PC-9 (cell line): ENCODE results near the gene MME. TPM values are rescaled to one million over a fixed set of nuclear protein-coding genes. Genes with fewer than 3 reads are reported as not detected.

Source experiments
- BruUV-seq: library from RNA; stranded (reverse); fragments of 400-500 nt; replicated peaks from 2 replicates; lab custom pipeline; 2021; lab: Mats Ljungman, UMichigan
- CTCF ChIA-PET: fragments of 300-600 bp; sonication (Branson Sonifier 250); formaldehyde crosslinking; loops from one replicate; lab custom pipeline; 2022; ENCODE audit warnings: antibody characterized with exemption; lab: Charles Lee
- POLR2A ChIA-PET: fragments of 300-600 bp; sonication (Branson Sonifier 250); formaldehyde crosslinking; loops from one replicate; lab custom pipeline; 2022; ENCODE audit warnings: antibody characterized with exemption; ENCODE audit not compliant: unreplicated experiment; lab: Charles Lee
- DNase-seq, 2 experiments: peaks; one replicate each; pipeline versions ENCODE4 v3.0.0 to v3.0.0-alpha.2; 2015 to 2022; ENCODE audit warnings: mixed read lengths in 1 of 2
- H2AFZ ChIP-seq: fragments of 200-600 bp; sonication (generic); 2 replicates; pipeline ENCODE4 v1.8.1; 2017; ENCODE audit warnings: antibody characterized with exemption
- H3F3A ChIP-seq: fragments of 200-600 bp; sonication (generic); 2 replicates; pipeline ENCODE4 v1.8.1; 2017; ENCODE audit warnings: antibody characterized with exemption, mild to moderate bottlenecking, low read depth; ENCODE audit not compliant: insufficient read depth
- H3K27ac ChIP-seq: fragments of 200-600 bp; sonication (generic); 2 replicates; pipeline ENCODE4 v1.6.1; 2016; ENCODE audit warnings: mixed run types
- H3K27me3 ChIP-seq: fragments of 200-600 bp; sonication (generic); 2 replicates; pipeline ENCODE4 v1.6.1; 2016; ENCODE audit warnings: low read depth, mixed run types; ENCODE audit not compliant: insufficient read depth
- H3K36me3 ChIP-seq: fragments of 200-600 bp; sonication (generic); 2 replicates; pipeline ENCODE4 v1.6.1; 2016; ENCODE audit warnings: low read depth, mixed run types
- H3K4me1 ChIP-seq: fragments of 200-600 bp; sonication (generic); replicated peaks from 2 replicates; pipeline ENCODE4 v1.6.1; 2016; ENCODE audit warnings: mixed run types; ENCODE audit not compliant: insufficient read depth
- H3K4me2 ChIP-seq: fragments of 200-600 bp; sonication (generic); 2 replicates; pipeline ENCODE4 v1.6.1; 2017; ENCODE audit warnings: mixed run types
- H3K4me3 ChIP-seq: fragments of 200-600 bp; sonication (generic); 2 replicates; pipeline ENCODE4 v1.6.1; 2016; ENCODE audit warnings: mixed run types
- H3K79me2 ChIP-seq: fragments of 200-600 bp; sonication (generic); 2 replicates; pipeline ENCODE4 v1.6.1; 2017; ENCODE audit warnings: low read depth, mixed run types
- H3K9me2 ChIP-seq: fragments of 200-600 bp; sonication (generic); 2 replicates; pipeline ENCODE4 v1.8.1; 2017; ENCODE audit warnings: mild to moderate bottlenecking; ENCODE audit not compliant: insufficient read depth
- H3K9me3 ChIP-seq: fragments of 200-600 bp; sonication (generic); 2 replicates; pipeline ENCODE4 v1.8.1; 2016; ENCODE audit warnings: low read depth; ENCODE audit not compliant: insufficient read depth
- H4K20me1 ChIP-seq: fragments of 200-600 bp; sonication (generic); 2 replicates; pipeline ENCODE4 v1.8.1; 2017; ENCODE audit not compliant: insufficient read depth
- CTCF ChIP-seq: fragments of 200-600 bp; sonication (generic); conservative IDR thresholded peaks from 2 replicates; pipeline ENCODE4 v1.6.1; 2017; ENCODE audit warnings: mixed run types, antibody characterized with exemption, mild to moderate bottlenecking, moderate library complexity
- EZH2 ChIP-seq: fragments of 200-600 bp; sonication (generic); IDR thresholded peaks from 2 replicates; pipeline ENCODE4 v1.8.0; 2017; ENCODE audit warnings: antibody characterized with exemption, low read depth
- intact Hi-C: fragments of 100-400 bp; cut with micrococcal nuclease; formaldehyde crosslinking; loops from one replicate; pipeline ENCODE4 v1.10.0; 2022; ENCODE audit not compliant: unreplicated experiment
- total RNA-seq: library from RNA; stranded (reverse); gene quantifications from 2 replicates; pipeline ENCODE4 v1.2.3, GENCODE V29; 2021

Gene MME
- total RNA-seq, 1 experiment from 2014 or later, result 2.1 TPM

GRCh38 chr3:155052470-155052869, 27.6 kb upstream of the MME start:
- Histone ChIP-seq H3K27ac (no peak overlapping the region), H2AFZ (no peak overlapping the region), H3K4me1 (no peaks in the 10 kb centered on the region), H3K4me3 (no peak overlapping the region), H4K20me1 (no peaks in the 10 kb centered on the region), H3K36me3 (no peaks in the 10 kb centered on the region), H3F3A (no peaks in the 10 kb centered on the region), H3K9me2 (no peaks in the 10 kb centered on the region), H3K27me3 (no peaks in the 10 kb centered on the region), H3K4me2 (no peak overlapping the region), H3K79me2 (no peaks in the 10 kb centered on the region), H3K9me3 (no peaks in the 10 kb centered on the region)
- TF ChIP-seq CTCF (no peak), EZH2 (no peak)
- intact Hi-C loops, result no loop called here
- no peak for DNase-seq
- ChIA-PET CTCF (no interaction called here), POLR2A (no interaction called here)
- no TSS peak for BruUV-seq

GRCh38 chr3:155053756-155054155, 26.4 kb upstream of the MME start:
- H3K4me3 ChIP-seq, result no peak overlapping the region
- no peaks in the 10 kb centered on the region for H3K79me2 ChIP-seq
- BruUV-seq, result no TSS peak
- TF ChIP-seq CTCF (no peak), EZH2 (no peak)
- no peak overlapping the region for H3K4me2 ChIP-seq
- H3K27ac ChIP-seq, result no peak overlapping the region
- CTCF ChIA-PET, result no interaction called here
- DNase-seq, result no peak
- H3K27me3 ChIP-seq, result no peaks in the 10 kb centered on the region
- no peaks in the 10 kb centered on the region for H4K20me1 ChIP-seq
- intact Hi-C loops, result no loop called here
- no peak overlapping the region for H2AFZ ChIP-seq
- H3F3A ChIP-seq, result no peaks in the 10 kb centered on the region
- POLR2A ChIA-PET, result no interaction called here
- no peaks in the 10 kb centered on the region for H3K9me3 ChIP-seq
- H3K4me1 ChIP-seq, result no peaks in the 10 kb centered on the region
- no peaks in the 10 kb centered on the region for H3K36me3 ChIP-seq
- H3K9me2 ChIP-seq, result no peaks in the 10 kb centered on the region

GRCh38 chr3:155064920-155065319, 15.2 kb upstream of the MME start:
- H3K36me3 ChIP-seq, result no peaks in the 10 kb centered on the region
- H3K27ac ChIP-seq, result peak overlapping the region; percentile 24; the same call in 1 of the 2 replicates
- H3F3A ChIP-seq, result no peaks in the 10 kb centered on the region
- intact Hi-C loops, result no loop called here
- no peaks in the 10 kb centered on the region for H3K27me3 ChIP-seq
- no peak overlapping the region for H3K4me3 ChIP-seq
- no peak for TF ChIP-seq EZH2
- TF ChIP-seq CTCF, result no peak
- H2AFZ ChIP-seq, result no peak overlapping the region
- H3K9me3 ChIP-seq, result no peaks in the 10 kb centered on the region
- no peaks in the 10 kb centered on the region for H4K20me1 ChIP-seq
- ChIA-PET POLR2A (no interaction called here), CTCF (no interaction called here)
- H3K79me2 ChIP-seq, result no peaks in the 10 kb centered on the region
- H3K4me1 ChIP-seq, result peaks cover 15% of the 10 kb centered on the region
- DNase-seq, result no peak
- BruUV-seq, result no TSS peak
- H3K9me2 ChIP-seq, result peaks cover 7% of the 10 kb centered on the region; the same call in 1 of the 2 replicates
- H3K4me2 ChIP-seq, result no peak overlapping the region; the same call in 1 of the 2 replicates
